Endodermal cell (in vitro differentiated cells): ENCODE measurements around the gene DHRS1. TPM values are rescaled to one million over a fixed set of nuclear protein-coding genes. Genes with fewer than 3 reads are reported as not detected.

Experiments used
- DNase-seq: peaks from one replicate; pipeline ENCODE4 v3.0.0-alpha.2; 2017
- H3K27ac ChIP-seq: 2 replicates; pipeline ENCODE4 v1.5.1; 2013; ENCODE audit warnings: mild to moderate bottlenecking, low read depth, low read length, moderate library complexity
- H3K27me3 ChIP-seq: 2 replicates; pipeline ENCODE4 v1.6.1; 2013; ENCODE audit warnings: mild to moderate bottlenecking, low read length, moderate library complexity; ENCODE audit not compliant: insufficient read depth, control insufficient read depth, poor library complexity, severe bottlenecking
- H3K36me3 ChIP-seq: 2 replicates; pipeline ENCODE4 v1.7.0; 2013; ENCODE audit warnings: mild to moderate bottlenecking, low read length, moderate library complexity; ENCODE audit not compliant: control insufficient read depth, insufficient read depth
- H3K4me1 ChIP-seq: one replicate; pipeline ENCODE4 v1.7.0; 2013; ENCODE audit warnings: low read length; ENCODE audit not compliant: control insufficient read depth, insufficient read depth
- H3K4me3 ChIP-seq: 2 replicates; pipeline ENCODE4 v1.5.1; 2013; ENCODE audit warnings: mild to moderate bottlenecking, low read length, moderate library complexity
- H3K9ac ChIP-seq: 2 replicates; pipeline ENCODE4 v1.6.1; 2013; ENCODE audit warnings: mild to moderate bottlenecking, low read length, moderate library complexity; ENCODE audit not compliant: poor library complexity, severe bottlenecking; ENCODE audit errors: extremely low read depth
- H3K9me3 ChIP-seq: 2 replicates; pipeline ENCODE4 v1.6.1; 2013; ENCODE audit warnings: mild to moderate bottlenecking, low read length, moderate library complexity; ENCODE audit not compliant: control insufficient read depth
- H3K27ac Mint-ChIP-seq: 2 replicates; pipeline ENCODE4 v1.8.0; 2020; ENCODE audit warnings: mixed read lengths
- H3K27me3 Mint-ChIP-seq: 2 replicates; pipeline ENCODE4 v1.8.0; 2021; ENCODE audit warnings: mild to moderate bottlenecking, mixed read lengths; ENCODE audit not compliant: insufficient read depth
- H3K36me3 Mint-ChIP-seq: 2 replicates; pipeline ENCODE4 v1.8.0; 2020; ENCODE audit warnings: low read depth, mixed read lengths
- H3K4me1 Mint-ChIP-seq: 2 replicates; pipeline ENCODE4 v1.8.0; 2020; ENCODE audit warnings: mixed read lengths
- H3K4me3 Mint-ChIP-seq: 2 replicates; pipeline ENCODE4 v1.8.0; 2020; ENCODE audit warnings: mild to moderate bottlenecking, moderate library complexity, mixed read lengths
- H3K9me3 Mint-ChIP-seq: 2 replicates; pipeline ENCODE4 v1.8.0; 2020; ENCODE audit warnings: mild to moderate bottlenecking, mixed read lengths
- WGBS, 2 experiments: methylation state at CpG; one replicate each; pipeline versions ENCODE4 v1.1.5 to v1.1.7; 2013; ENCODE audit warnings: missing lambda C conversion rate in 2 of 2, mixed read lengths in 1 of 2; ENCODE audit not compliant: insufficient coverage in 1 of 2, insufficient read length in 1 of 2; 5-methylcytosine and 5-hydroxymethylcytosine counted together
- total RNA-seq, 2 donors: library from RNA; stranded (reverse); fragmentation: NEBNext Ultra II Directional in 1 of 2; extraction: Animal tissue kit (Norgen Biotek cat#: 25700) in 1 of 2; gene quantifications; 2 replicates in 1 of 2; 3 replicates in 1 of 2; pipeline ENCODE4 v1.2.1, GENCODE V29; 2021
- TF ChIP-seq, protein P1 (sequence below): fragments of 200-600 bp; sonication (generic); conservative IDR thresholded peaks from 2 replicates; pipeline ENCODE4 v1.5.0; 2021; ENCODE audit warnings: antibody characterized with exemption, mild to moderate bottlenecking

DHRS1 gene
- total RNA-seq, 2 donors from 2014 or later: 21.2 to 22.5 TPM

DNA sequence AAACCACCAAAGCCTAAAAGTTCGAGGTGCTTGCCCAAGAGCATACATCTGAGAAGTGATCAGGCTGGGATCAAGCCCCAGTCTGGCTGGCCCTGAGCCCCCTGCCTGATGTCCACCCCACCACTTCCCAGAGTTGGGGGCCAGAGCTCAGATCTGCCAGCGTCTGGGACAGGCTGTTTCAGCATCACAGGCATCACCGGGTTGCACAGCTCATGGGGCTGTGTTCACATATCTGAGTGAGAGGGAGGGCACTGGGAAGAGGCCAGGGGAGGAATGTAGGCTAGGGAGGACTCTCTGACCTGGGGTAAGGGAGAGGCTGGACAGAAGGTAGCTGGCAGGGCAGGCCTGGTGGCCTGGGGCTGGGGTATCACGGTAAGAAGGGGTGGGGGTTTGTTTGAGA, 42.6 kb downstream of the DHRS1 start:
- H3K4me3 Mint-ChIP-seq: no peak overlapping the region
- no peak for DNase-seq
- peaks cover 4% of the 10 kb centered on the region for H3K36me3 Mint-ChIP-seq
- no peaks in the 10 kb centered on the region for H3K4me1 Mint-ChIP-seq
- Histone ChIP-seq H3K4me3 (no peak overlapping the region), H3K9ac (no peak overlapping the region), H3K27ac (no peak overlapping the region), H3K27me3 (no peaks in the 10 kb centered on the region), H3K36me3 (no peaks in the 10 kb centered on the region), H3K4me1 (no peaks in the 10 kb centered on the region), H3K9me3 (no peaks in the 10 kb centered on the region)
- no peak overlapping the region for H3K27ac Mint-ChIP-seq
- TF ChIP-seq, protein P1, sequence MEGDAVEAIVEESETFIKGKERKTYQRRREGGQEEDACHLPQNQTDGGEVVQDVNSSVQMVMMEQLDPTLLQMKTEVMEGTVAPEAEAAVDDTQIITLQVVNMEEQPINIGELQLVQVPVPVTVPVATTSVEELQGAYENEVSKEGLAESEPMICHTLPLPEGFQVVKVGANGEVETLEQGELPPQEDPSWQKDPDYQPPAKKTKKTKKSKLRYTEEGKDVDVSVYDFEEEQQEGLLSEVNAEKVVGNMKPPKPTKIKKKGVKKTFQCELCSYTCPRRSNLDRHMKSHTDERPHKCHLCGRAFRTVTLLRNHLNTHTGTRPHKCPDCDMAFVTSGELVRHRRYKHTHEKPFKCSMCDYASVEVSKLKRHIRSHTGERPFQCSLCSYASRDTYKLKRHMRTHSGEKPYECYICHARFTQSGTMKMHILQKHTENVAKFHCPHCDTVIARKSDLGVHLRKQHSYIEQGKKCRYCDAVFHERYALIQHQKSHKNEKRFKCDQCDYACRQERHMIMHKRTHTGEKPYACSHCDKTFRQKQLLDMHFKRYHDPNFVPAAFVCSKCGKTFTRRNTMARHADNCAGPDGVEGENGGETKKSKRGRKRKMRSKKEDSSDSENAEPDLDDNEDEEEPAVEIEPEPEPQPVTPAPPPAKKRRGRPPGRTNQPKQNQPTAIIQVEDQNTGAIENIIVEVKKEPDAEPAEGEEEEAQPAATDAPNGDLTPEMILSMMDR: no peak
- WGBS, 2 experiments: 87 to 100% methylated on average over 2 to 4 of the region's 4 CpGs
- H3K9me3 Mint-ChIP-seq: no peaks in the 10 kb centered on the region
- H3K27me3 Mint-ChIP-seq: no peaks in the 10 kb centered on the region

DNA sequence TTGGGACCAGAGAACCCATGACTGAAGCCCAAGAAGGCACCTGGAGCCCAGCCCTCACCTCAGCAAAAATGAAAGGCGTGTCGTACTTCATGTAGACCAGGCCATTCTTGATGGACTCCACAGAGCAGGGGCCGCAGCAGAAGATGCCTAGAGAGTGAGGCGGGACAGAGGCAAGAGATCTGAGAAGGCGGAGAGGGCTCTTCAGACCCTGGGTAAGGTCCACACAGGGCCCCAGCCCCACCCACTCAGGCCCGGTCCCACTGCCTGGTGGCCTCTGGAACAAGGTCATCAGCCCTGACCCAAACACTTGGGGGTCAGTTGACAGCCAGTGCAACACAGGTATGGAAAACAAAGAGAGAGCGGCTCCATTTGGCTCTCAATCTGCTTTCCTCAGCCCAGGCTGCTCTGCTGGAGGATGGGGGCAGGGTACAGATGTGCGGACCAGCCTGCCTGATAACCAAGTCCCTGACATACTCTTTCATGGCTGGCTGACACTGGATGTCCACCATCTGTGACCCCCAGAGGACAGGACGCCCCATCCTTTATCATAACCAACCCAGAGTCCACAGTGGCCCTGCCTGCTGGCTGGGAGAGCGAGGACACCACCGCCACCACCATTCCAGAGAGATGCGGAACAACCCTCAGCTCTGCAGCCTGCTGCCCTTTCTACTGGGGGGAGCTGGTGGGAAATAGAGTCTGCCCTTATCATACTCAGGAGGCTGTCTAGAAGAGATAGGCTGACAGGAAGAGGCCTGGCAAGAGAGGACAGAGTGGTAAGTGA, 43.5 kb downstream of the DHRS1 start:
- no peaks in the 10 kb centered on the region for H3K9me3 Mint-ChIP-seq
- peaks cover 4% of the 10 kb centered on the region for H3K36me3 Mint-ChIP-seq
- WGBS, 2 experiments: 89 to 100% methylated on average over 5 to 12 of the region's 12 CpGs

DNA sequence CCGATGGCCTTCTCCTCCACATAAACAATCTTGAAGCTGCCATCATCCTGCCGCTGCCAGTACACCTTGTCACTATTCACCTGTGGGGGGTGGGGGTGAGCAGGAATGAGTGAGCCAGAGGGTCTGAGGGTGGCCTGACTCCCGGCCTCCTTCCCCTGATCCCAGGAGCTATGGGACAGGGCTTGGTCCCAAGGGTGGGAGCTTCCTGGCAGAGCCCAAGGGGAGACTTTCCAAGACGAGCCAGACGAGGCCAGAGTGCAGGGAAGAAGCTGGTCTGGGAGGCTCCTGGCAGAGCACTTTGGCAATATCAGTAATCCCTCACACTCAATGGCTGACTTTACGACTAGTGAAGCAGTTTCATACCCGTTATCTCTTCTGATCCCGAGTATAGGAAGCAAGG, 44.1 kb downstream of the DHRS1 start:
- H3K36me3 ChIP-seq: no peaks in the 10 kb centered on the region
- H3K9me3 ChIP-seq: no peaks in the 10 kb centered on the region
- no peak overlapping the region for H3K9ac ChIP-seq
- no peak overlapping the region for H3K27ac ChIP-seq
- H3K27me3 ChIP-seq: no peaks in the 10 kb centered on the region
- DNase-seq: no peak
- no peaks in the 10 kb centered on the region for H3K27me3 Mint-ChIP-seq
- no peaks in the 10 kb centered on the region for H3K4me1 ChIP-seq
- peaks cover 4% of the 10 kb centered on the region for H3K36me3 Mint-ChIP-seq
- 91 to 95% methylated on average over 6 to 8 of the region's 8 CpGs for WGBS, 2 experiments
- TF ChIP-seq, protein P1: no peak
- no peak overlapping the region for H3K4me3 Mint-ChIP-seq
- no peaks in the 10 kb centered on the region for H3K9me3 Mint-ChIP-seq
- no peak overlapping the region for H3K4me3 ChIP-seq
- H3K4me1 Mint-ChIP-seq: no peaks in the 10 kb centered on the region
- H3K27ac Mint-ChIP-seq: no peak overlapping the region

More for the DNA sequence above, 43.5 kb downstream of the DHRS1 start:
- Mint-ChIP-seq H3K4me1 (no peaks in the 10 kb centered on the region), H3K27ac (no peak overlapping the region), H3K27me3 (no peaks in the 10 kb centered on the region), H3K4me3 (no peak overlapping the region)
- Histone ChIP-seq H3K36me3 (no peaks in the 10 kb centered on the region), H3K4me1 (no peaks in the 10 kb centered on the region), H3K9me3 (no peaks in the 10 kb centered on the region), H3K27ac (no peak overlapping the region), H3K27me3 (no peaks in the 10 kb centered on the region), H3K9ac (no peak overlapping the region), H3K4me3 (no peak overlapping the region)
- no peak for DNase-seq
- TF ChIP-seq, protein P1: no peak
